OCI-LY1 (cell line): Measurements from ENCODE around the gene MLX.

ENCODE experiments used
- H2AFZ ChIP-seq: fragments of 200-600 bp; sonication (generic), shearing (Covaris generic); 2 replicates; pipeline ENCODE4 v1.6.0; 2014; ENCODE audit warnings: antibody characterized with exemption, mild to moderate bottlenecking, low read length
- H3F3A ChIP-seq: fragments of 200-600 bp; sonication (generic), shearing (Covaris generic); 2 replicates; pipeline ENCODE4 v1.6.0; 2014; ENCODE audit warnings: mild to moderate bottlenecking, antibody characterized with exemption, low read length, moderate library complexity; ENCODE audit not compliant: insufficient read depth
- H3K27ac ChIP-seq: fragments of 200-600 bp; sonication (generic); 2 replicates; pipeline ENCODE4 v1.5.1; 2014; ENCODE audit warnings: low read length, mixed run types, mild to moderate bottlenecking, low read depth; ENCODE audit not compliant: poor library complexity, severe bottlenecking
- H3K27me3 ChIP-seq: fragments of 200-600 bp; sonication (generic); 2 replicates; pipeline ENCODE4 v1.6.0; 2014; ENCODE audit warnings: antibody characterized with exemption, mild to moderate bottlenecking, low read length, moderate library complexity; ENCODE audit not compliant: insufficient read depth
- H3K36me3 ChIP-seq: fragments of 200-600 bp; sonication (generic); 2 replicates; pipeline ENCODE4 v1.6.1; 2014; ENCODE audit warnings: mild to moderate bottlenecking, antibody characterized with exemption, low read length, moderate library complexity, mixed read lengths; ENCODE audit not compliant: insufficient read depth
- H3K4me1 ChIP-seq: fragments of 200-600 bp; sonication (generic); 2 replicates; pipeline ENCODE4 v1.5.1; 2014; ENCODE audit warnings: mild to moderate bottlenecking, low read length, moderate library complexity; ENCODE audit not compliant: insufficient read depth, severe bottlenecking
- H3K4me2 ChIP-seq: fragments of 200-600 bp; sonication (generic), shearing (Covaris generic); 2 replicates; pipeline ENCODE4 v1.6.1; 2014; ENCODE audit warnings: low read length
- H3K4me3 ChIP-seq: fragments of 200-600 bp; sonication (generic); 2 replicates; pipeline ENCODE4 v1.5.1; 2014; ENCODE audit warnings: low read length, low read depth, mild to moderate bottlenecking, mixed read lengths; ENCODE audit not compliant: poor library complexity, severe bottlenecking
- H3K79me2 ChIP-seq: fragments of 200-600 bp; shearing (Covaris generic); 2 replicates; pipeline ENCODE4 v1.6.1; 2016; ENCODE audit warnings: mixed run types, low read length, mixed read lengths; ENCODE audit not compliant: insufficient read depth
- H3K9ac ChIP-seq: fragments of 200-600 bp; sonication (generic), shearing (Covaris generic); 2 replicates; pipeline ENCODE4 v1.6.1; 2014; ENCODE audit warnings: mild to moderate bottlenecking, low read length, mixed read lengths
- H3K9me2 ChIP-seq: fragments of 200-600 bp; sonication (generic), shearing (Covaris generic); 2 replicates; pipeline ENCODE4 v1.6.1; 2014; ENCODE audit warnings: low read depth, mild to moderate bottlenecking, low read length, mixed read lengths
- H3K9me3 ChIP-seq: fragments of 200-600 bp; shearing (Covaris generic); 2 replicates; pipeline ENCODE4 v1.6.1; 2014; ENCODE audit warnings: low read length, mixed read lengths
- H4K20me1 ChIP-seq: fragments of 200-600 bp; sonication (generic), shearing (Covaris generic); 2 replicates; pipeline ENCODE4 v1.6.0; 2016; ENCODE audit warnings: mild to moderate bottlenecking, low read length; ENCODE audit not compliant: insufficient read depth
- EZH2 ChIP-seq: fragments of 200-600 bp; sonication (generic), shearing (Covaris generic); IDR thresholded peaks from 2 replicates; pipeline ENCODE4 v1.8.0; 2017; ENCODE audit warnings: borderline replicate concordance, mixed run types, mild to moderate bottlenecking, antibody characterized with exemption, low read length, moderate library complexity, mixed read lengths
- TF ChIP-seq, protein P1 (sequence below): fragments of 200-600 bp; sonication (generic), shearing (Covaris generic); IDR thresholded peaks from 2 replicates; pipeline ENCODE4 v1.5.1; 2017; ENCODE audit warnings: mild to moderate bottlenecking, antibody characterized with exemption, low read length, moderate library complexity, mixed read lengths

Gene MLX

DNA sequence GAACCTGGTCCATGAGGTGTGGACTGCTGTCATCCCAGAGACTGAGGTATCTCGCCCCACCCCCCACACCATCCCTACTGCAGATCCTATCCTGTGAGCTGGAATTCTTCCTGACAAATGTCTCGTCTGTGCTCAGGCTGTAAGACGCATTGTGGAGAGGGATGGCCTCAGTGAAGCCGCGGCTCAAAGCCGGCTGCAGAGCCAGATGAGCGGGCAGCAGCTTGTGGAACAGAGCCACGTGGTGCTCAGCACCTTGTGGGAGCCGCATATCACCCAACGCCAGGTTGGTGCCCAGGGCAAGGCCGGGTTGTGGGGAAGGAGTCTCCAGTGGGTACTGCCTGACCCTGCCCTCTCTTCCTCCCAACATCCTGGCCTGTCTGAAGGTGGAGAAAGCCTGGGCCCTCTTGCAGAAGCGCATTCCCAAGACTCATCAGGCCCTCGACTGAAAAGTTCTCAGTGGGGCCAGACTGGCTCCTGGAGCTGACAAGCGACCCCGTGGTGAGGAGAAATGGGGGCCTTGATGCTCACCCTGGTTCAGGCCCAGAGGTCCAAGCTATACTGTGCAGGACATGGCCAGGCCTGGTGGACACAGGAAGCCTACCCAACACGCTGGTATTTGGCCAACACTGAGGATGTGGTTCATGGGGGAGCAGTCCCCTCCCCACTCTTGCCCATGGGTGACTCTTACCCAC, 1.2 kb upstream of the MLX start:
- Histone ChIP-seq H3K4me1 (peaks cover 44% of the 10 kb centered on the region), H3K36me3 (peaks cover 53% of the 10 kb centered on the region), H3K79me2 (no peaks in the 10 kb centered on the region), H3F3A (no peaks in the 10 kb centered on the region; the same call in 1 of the 2 replicates), H2AFZ (no peak overlapping the region), H3K4me3 (peak overlapping the region; percentile 76), H3K9me3 (no peaks in the 10 kb centered on the region), H3K9ac (no peak overlapping the region; the same call in 1 of the 2 replicates), H4K20me1 (no peaks in the 10 kb centered on the region), H3K9me2 (no peaks in the 10 kb centered on the region), H3K4me2 (no peak overlapping the region), H3K27ac (no peak overlapping the region), H3K27me3 (no peaks in the 10 kb centered on the region)
- TF ChIP-seq, protein P1, sequence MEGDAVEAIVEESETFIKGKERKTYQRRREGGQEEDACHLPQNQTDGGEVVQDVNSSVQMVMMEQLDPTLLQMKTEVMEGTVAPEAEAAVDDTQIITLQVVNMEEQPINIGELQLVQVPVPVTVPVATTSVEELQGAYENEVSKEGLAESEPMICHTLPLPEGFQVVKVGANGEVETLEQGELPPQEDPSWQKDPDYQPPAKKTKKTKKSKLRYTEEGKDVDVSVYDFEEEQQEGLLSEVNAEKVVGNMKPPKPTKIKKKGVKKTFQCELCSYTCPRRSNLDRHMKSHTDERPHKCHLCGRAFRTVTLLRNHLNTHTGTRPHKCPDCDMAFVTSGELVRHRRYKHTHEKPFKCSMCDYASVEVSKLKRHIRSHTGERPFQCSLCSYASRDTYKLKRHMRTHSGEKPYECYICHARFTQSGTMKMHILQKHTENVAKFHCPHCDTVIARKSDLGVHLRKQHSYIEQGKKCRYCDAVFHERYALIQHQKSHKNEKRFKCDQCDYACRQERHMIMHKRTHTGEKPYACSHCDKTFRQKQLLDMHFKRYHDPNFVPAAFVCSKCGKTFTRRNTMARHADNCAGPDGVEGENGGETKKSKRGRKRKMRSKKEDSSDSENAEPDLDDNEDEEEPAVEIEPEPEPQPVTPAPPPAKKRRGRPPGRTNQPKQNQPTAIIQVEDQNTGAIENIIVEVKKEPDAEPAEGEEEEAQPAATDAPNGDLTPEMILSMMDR: no peak
- TF ChIP-seq EZH2: no peak

DNA sequence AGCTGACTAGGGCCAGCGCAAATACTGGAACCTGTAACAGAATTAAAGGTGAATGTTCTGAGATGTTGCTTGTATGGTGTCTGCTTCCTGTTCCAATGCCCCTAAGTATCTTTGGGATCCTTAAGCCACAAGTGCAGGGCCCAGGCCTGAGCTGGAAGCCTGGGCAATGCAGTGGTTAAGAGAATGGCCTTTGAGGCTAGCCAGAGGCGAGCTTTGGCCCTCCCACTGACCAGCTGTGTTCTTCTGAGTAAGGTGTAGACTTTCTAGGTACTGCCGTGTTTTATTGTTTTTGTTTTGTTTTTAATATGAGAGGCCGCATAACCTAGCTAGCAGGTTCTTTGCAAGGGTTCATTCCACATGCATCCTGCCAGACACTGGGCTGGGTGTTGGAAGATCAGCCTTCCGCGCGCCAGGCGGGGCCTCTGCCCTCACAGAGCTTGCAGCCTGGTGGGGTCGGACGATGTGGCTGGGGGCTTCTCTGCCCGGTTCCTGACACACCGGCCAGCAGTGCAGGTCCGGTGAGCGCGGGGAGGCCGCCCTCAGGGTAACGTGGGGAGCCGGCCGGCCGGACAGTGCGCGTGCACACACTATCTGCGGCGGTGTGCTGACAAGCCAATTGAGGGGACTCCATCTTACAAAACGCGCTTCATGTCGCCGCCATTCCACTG, 551 bp upstream of the MLX start:
- Histone ChIP-seq H3K9ac (peak overlapping the region; percentile 88), H3K4me2 (peak overlapping the region; percentile 100), H4K20me1 (no peaks in the 10 kb centered on the region), H3K4me1 (peaks cover 37% of the 10 kb centered on the region), H3K36me3 (peaks cover 59% of the 10 kb centered on the region), H3K9me3 (no peaks in the 10 kb centered on the region), H3F3A (no peaks in the 10 kb centered on the region; the same call in 1 of the 2 replicates), H2AFZ (no peak overlapping the region), H3K27ac (peak overlapping the region; percentile 48), H3K79me2 (no peaks in the 10 kb centered on the region), H3K27me3 (no peaks in the 10 kb centered on the region), H3K4me3 (peak overlapping the region; percentile 76), H3K9me2 (no peaks in the 10 kb centered on the region)
- no peak for TF ChIP-seq EZH2
- TF ChIP-seq, protein P1: no peak

DNA sequence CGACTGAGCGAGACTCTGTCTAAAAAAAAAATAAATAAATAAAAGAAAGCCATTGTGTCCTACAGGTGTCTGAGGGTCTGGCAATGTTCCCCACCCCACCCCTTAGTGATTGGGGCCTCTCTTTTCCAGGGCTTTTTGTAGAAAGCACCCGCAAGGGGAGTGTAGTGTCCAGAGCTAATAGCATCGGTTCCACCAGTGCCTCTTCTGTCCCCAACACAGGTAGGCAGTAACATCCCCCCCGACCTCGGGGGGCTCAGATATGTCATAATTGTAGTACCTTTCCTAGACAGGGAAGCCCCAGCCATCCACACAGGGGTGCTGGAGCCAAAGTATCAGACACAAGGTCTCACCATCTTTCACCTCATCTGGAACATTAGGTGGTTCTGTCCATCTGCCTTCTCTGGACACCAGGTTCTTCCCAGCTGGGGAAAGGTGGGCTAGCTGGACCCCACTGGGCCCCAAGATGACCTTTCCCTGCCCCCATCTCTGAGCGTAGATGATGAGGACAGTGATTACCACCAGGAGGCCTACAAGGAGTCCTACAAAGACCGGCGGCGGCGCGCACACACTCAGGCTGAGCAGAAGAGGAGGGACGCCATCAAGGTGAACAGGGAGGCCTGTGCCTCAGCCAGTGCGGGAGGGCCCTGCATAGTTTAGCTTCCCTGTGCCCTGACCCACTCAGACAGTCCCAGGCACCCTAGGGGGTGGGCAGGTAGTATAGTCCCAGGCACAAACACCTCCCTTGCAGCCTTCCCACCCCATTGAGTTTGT, 1.6 kb downstream of the MLX start:
- no peaks in the 10 kb centered on the region for H4K20me1 ChIP-seq
- no peaks in the 10 kb centered on the region; the same call in 1 of the 2 replicates for H3F3A ChIP-seq
- no peaks in the 10 kb centered on the region for H3K79me2 ChIP-seq
- H3K4me1 ChIP-seq: peaks cover 25% of the 10 kb centered on the region
- peaks cover 81% of the 10 kb centered on the region for H3K36me3 ChIP-seq
- H3K9ac ChIP-seq: no peak overlapping the region
- H3K9me3 ChIP-seq: no peaks in the 10 kb centered on the region
- H3K4me3 ChIP-seq: peak overlapping the region; percentile 76
- TF ChIP-seq, protein P1: no peak
- no peak for TF ChIP-seq EZH2
- H2AFZ ChIP-seq: no peak overlapping the region
- peak overlapping the region; percentile 26 for H3K4me2 ChIP-seq
- no peaks in the 10 kb centered on the region for H3K9me2 ChIP-seq
- no peak overlapping the region for H3K27ac ChIP-seq
- no peaks in the 10 kb centered on the region for H3K27me3 ChIP-seq
